Loucy (cell line): ENCODE measurements around the gene DAPK1.

Experiments used
- H2AFZ ChIP-seq: fragments of 200-600 bp; sonication (generic); 2 replicates; pipeline ENCODE4 v1.6.0; 2016; ENCODE audit warnings: antibody characterized with exemption, mild to moderate bottlenecking, low read length, moderate library complexity
- H3F3A ChIP-seq: fragments of 200-600 bp; 2 replicates; pipeline ENCODE4 v1.6.0; 2016; ENCODE audit warnings: antibody characterized with exemption, low read depth, mild to moderate bottlenecking
- H3K27me3 ChIP-seq: fragments of 200-600 bp; sonication (generic); 2 replicates; pipeline ENCODE4 v1.6.1; 2014; ENCODE audit warnings: low read length, mild to moderate bottlenecking; ENCODE audit not compliant: insufficient read depth, poor library complexity, severe bottlenecking
- H3K36me3 ChIP-seq: fragments of 200-600 bp; sonication (generic); 2 replicates; pipeline ENCODE4 v1.6.1; 2016; ENCODE audit warnings: low read length; ENCODE audit not compliant: insufficient read depth
- H3K4me1 ChIP-seq: fragments of 200-600 bp; sonication (generic); 2 replicates; pipeline ENCODE4 v1.5.1; 2014; ENCODE audit warnings: low read length, mild to moderate bottlenecking; ENCODE audit not compliant: insufficient read depth, poor library complexity, severe bottlenecking
- H3K4me2 ChIP-seq: fragments of 200-600 bp; sonication (generic); 2 replicates; pipeline ENCODE4 v1.6.0; 2014; ENCODE audit warnings: antibody characterized with exemption, low read length, low read depth, mild to moderate bottlenecking; ENCODE audit not compliant: poor library complexity, severe bottlenecking
- H3K4me3 ChIP-seq: fragments of 200-600 bp; sonication (generic); 2 replicates; pipeline ENCODE4 v1.5.1; 2014; ENCODE audit warnings: low read length, mild to moderate bottlenecking, mixed read lengths; ENCODE audit not compliant: poor library complexity, severe bottlenecking
- H3K79me2 ChIP-seq: fragments of 200-600 bp; sonication (generic); 2 replicates; pipeline ENCODE4 v1.6.1; 2014; ENCODE audit warnings: low read length; ENCODE audit not compliant: insufficient read depth
- H3K9ac ChIP-seq: fragments of 200-600 bp; sonication (generic); 2 replicates; pipeline ENCODE4 v1.6.0; 2014; ENCODE audit warnings: mild to moderate bottlenecking, low read depth, low read length, moderate library complexity; ENCODE audit not compliant: poor library complexity, severe bottlenecking
- H3K9me2 ChIP-seq: fragments of 200-600 bp; sonication (generic); replicated peaks from 2 replicates; pipeline ENCODE4 v1.6.1; 2016; ENCODE audit warnings: low read depth, low read length, mixed read lengths
- H3K9me3 ChIP-seq: fragments of 200-600 bp; sonication (generic); 2 replicates; pipeline ENCODE4 v1.6.1; 2014; ENCODE audit warnings: mild to moderate bottlenecking, antibody characterized with exemption, low read length, low read depth; ENCODE audit not compliant: insufficient read depth
- H4K20me1 ChIP-seq: fragments of 200-600 bp; sonication (generic); 2 replicates; pipeline ENCODE4 v1.6.0; 2014; ENCODE audit warnings: antibody characterized with exemption, low read length, mild to moderate bottlenecking; ENCODE audit not compliant: insufficient read depth, poor library complexity, severe bottlenecking
- EZH2phosphoT487 ChIP-seq: fragments of 200-600 bp; IDR thresholded peaks from 2 replicates; pipeline ENCODE4 v1.6.1; 2018; ENCODE audit warnings: antibody characterized with exemption, mild to moderate bottlenecking, moderate library complexity, borderline replicate concordance
- TF ChIP-seq, protein P1 (sequence below): fragments of 200-600 bp; sonication (generic); conservative IDR thresholded peaks from 2 replicates; pipeline ENCODE4 v1.5.1; 2014; ENCODE audit warnings: mild to moderate bottlenecking, antibody characterized with exemption, low read length

The DAPK1 gene

DNA sequence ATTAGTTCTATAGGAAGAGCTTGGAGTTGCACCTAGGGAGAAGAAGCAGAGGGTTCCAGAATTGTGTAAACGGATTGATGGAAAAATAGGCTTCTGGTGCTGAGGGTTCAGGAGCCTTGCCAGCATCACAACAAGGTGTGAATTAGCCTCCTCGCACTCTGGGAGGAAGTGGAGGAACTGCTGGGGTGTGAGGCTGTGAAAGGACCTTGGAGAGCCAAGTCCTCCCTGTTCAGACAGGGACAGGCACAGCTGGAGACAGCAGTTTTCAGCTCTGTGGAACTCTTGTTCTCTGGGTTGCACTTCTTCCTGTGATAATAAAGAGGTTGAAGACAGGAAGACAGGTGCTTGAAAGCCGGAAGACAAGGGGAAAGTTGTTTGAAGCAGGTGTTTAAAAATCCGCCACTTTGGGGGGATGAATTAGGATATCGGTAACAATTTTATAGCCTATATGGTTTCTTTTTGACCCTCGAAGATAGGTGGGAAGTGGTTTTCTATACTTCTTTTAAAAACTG, 22.6 kb downstream of the DAPK1 start:
- H3F3A ChIP-seq, result no peaks in the 10 kb centered on the region
- H3K9me2 ChIP-seq, result no peaks in the 10 kb centered on the region
- TF ChIP-seq, protein P1, sequence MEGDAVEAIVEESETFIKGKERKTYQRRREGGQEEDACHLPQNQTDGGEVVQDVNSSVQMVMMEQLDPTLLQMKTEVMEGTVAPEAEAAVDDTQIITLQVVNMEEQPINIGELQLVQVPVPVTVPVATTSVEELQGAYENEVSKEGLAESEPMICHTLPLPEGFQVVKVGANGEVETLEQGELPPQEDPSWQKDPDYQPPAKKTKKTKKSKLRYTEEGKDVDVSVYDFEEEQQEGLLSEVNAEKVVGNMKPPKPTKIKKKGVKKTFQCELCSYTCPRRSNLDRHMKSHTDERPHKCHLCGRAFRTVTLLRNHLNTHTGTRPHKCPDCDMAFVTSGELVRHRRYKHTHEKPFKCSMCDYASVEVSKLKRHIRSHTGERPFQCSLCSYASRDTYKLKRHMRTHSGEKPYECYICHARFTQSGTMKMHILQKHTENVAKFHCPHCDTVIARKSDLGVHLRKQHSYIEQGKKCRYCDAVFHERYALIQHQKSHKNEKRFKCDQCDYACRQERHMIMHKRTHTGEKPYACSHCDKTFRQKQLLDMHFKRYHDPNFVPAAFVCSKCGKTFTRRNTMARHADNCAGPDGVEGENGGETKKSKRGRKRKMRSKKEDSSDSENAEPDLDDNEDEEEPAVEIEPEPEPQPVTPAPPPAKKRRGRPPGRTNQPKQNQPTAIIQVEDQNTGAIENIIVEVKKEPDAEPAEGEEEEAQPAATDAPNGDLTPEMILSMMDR, result no peak
- TF ChIP-seq EZH2phosphoT487, result no peak
- peak overlapping the region; percentile 45 for H3K4me2 ChIP-seq
- no peaks in the 10 kb centered on the region for H3K27me3 ChIP-seq
- peaks cover 45% of the 10 kb centered on the region for H3K4me1 ChIP-seq
- H4K20me1 ChIP-seq, result no peaks in the 10 kb centered on the region
- H3K36me3 ChIP-seq, result no peaks in the 10 kb centered on the region
- no peak overlapping the region for H3K9ac ChIP-seq
- no peaks in the 10 kb centered on the region for H3K9me3 ChIP-seq
- no peak overlapping the region for H3K4me3 ChIP-seq
- H2AFZ ChIP-seq, result no peak overlapping the region
- peaks cover 10% of the 10 kb centered on the region; the same call in 1 of the 2 replicates for H3K79me2 ChIP-seq

DNA sequence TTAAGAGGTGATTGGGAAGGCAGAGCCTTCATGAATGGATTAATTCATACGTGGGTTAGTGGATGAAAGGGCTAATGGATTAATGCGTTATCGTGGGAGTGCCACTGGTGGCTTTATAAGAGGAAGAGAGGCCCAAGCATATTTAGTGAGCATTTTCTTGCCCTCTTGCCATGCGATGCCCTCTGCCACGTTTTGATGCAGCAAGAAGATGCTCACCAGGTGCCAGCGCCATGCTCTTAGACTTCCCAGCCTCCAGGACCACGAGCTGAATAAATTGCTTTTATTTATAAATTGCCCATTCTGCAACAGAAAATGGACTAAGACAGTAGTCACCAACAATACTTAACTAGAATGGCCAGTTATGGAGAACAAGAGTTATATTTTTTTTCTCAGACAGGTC, 24.2 kb downstream of the DAPK1 start:
- Histone ChIP-seq H4K20me1 (no peaks in the 10 kb centered on the region), H3K27me3 (no peaks in the 10 kb centered on the region), H3K79me2 (peaks cover 10% of the 10 kb centered on the region; the same call in 1 of the 2 replicates), H3K4me2 (no peak overlapping the region), H3K9ac (no peak overlapping the region), H2AFZ (no peak overlapping the region), H3K4me3 (no peak overlapping the region), H3K9me3 (no peaks in the 10 kb centered on the region), H3K36me3 (no peaks in the 10 kb centered on the region), H3K9me2 (no peaks in the 10 kb centered on the region), H3K4me1 (peaks cover 34% of the 10 kb centered on the region), H3F3A (no peaks in the 10 kb centered on the region)
- no peak for TF ChIP-seq EZH2phosphoT487
- TF ChIP-seq, protein P1, result no peak

DNA sequence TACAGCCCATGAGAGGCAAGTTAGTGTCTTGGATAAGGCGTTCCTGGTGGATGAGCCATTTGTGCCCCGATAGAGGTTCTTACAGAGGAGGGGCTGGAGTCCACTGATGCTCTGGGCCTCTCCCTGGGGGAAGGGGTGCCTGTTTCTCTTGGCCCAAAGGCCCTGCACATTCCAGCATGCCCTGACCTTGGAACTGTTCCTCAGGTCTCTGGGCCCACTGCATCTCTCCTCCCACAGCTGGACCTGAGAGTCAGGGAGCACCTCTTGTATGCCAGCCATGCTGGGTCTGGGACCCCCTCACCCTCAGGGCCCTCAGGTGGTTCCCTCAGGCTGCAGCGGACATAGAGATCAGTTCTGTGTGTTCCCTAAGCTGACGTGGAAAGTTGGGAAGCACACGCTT, 26.4 kb downstream of the DAPK1 start:
- H3K27me3 ChIP-seq, result no peaks in the 10 kb centered on the region
- no peaks in the 10 kb centered on the region for H4K20me1 ChIP-seq
- peaks cover 10% of the 10 kb centered on the region; the same call in 1 of the 2 replicates for H3K79me2 ChIP-seq
- H3K9me3 ChIP-seq, result no peaks in the 10 kb centered on the region
- H3K36me3 ChIP-seq, result no peaks in the 10 kb centered on the region
- no peak overlapping the region for H3K9ac ChIP-seq
- peaks cover 17% of the 10 kb centered on the region for H3K4me1 ChIP-seq
- H3K9me2 ChIP-seq, result no peaks in the 10 kb centered on the region
- no peak overlapping the region for H3K4me3 ChIP-seq
- H2AFZ ChIP-seq, result no peak overlapping the region
- no peaks in the 10 kb centered on the region for H3F3A ChIP-seq
- TF ChIP-seq, protein P1, result no peak
- no peak for TF ChIP-seq EZH2phosphoT487
- H3K4me2 ChIP-seq, result no peak overlapping the region
